ENCODE results near the gene TRAF3. TPM values are rescaled to one million over a fixed set of nuclear protein-coding genes. Genes with fewer than 3 reads are reported as not detected.

TRAF3 gene
- total RNA-seq, 1 donor from 2014 or later, result 14.0 TPM

DNA sequence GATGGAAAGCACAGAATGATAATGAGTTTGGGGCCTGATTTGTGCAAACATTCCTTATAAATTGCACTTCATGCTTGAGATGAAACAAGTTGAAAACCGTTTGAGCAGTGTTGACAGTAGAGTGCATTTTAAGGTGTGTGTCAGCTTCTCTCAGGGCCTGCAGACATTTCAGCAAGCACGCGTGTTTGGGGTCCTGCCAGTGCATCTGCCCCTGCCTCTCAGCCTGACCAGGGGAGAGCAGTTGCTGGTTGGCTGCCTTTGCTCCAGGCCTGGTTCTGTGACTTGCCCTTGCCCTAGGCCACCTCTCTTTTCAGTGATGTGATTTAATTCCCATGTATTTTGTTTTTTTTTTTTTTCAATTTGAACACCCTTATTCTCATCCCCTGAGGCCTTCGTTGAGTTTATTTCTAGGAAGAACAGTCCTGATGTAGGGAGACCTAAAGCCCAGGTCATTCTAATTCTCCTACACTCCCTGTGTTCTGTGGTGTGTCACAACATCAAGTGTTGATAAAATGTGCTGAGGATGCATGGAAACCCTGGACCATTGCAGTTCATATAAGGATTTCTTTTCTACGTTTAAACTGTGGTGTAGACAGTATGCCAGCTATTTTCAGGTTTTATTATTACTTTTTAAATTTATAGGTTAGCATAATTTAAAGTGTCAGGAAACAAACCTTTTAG, 105.1 kb downstream of the TRAF3 start:
- Histone ChIP-seq H3K4me1 (no peaks in the 10 kb centered on the region), H3K4me3 (no peak overlapping the region), H3K36me3 (peaks cover 0 to 18% of the 10 kb centered on the region in 2 donors), H3K9me3 (no peaks in the 10 kb centered on the region), H3K27me3 (no peaks in the 10 kb centered on the region), H3K27ac (no peak overlapping the region)
- no peak for DNase-seq (ENCODE audit: extremely low spot score in 2 of 2)
- intact Hi-C loops (cut with DNase I), result no loop called here
- no peak for TF ChIP-seq POLR2A (IDR thresholded peaks at IDR 0.05)
- TF ChIP-seq, protein P1, sequence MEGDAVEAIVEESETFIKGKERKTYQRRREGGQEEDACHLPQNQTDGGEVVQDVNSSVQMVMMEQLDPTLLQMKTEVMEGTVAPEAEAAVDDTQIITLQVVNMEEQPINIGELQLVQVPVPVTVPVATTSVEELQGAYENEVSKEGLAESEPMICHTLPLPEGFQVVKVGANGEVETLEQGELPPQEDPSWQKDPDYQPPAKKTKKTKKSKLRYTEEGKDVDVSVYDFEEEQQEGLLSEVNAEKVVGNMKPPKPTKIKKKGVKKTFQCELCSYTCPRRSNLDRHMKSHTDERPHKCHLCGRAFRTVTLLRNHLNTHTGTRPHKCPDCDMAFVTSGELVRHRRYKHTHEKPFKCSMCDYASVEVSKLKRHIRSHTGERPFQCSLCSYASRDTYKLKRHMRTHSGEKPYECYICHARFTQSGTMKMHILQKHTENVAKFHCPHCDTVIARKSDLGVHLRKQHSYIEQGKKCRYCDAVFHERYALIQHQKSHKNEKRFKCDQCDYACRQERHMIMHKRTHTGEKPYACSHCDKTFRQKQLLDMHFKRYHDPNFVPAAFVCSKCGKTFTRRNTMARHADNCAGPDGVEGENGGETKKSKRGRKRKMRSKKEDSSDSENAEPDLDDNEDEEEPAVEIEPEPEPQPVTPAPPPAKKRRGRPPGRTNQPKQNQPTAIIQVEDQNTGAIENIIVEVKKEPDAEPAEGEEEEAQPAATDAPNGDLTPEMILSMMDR (IDR thresholded peaks at IDR 0.05), result no peak
- no peak for TF ChIP-seq POLR2AphosphoS5 (IDR thresholded peaks at IDR 0.05; ENCODE audit: insufficient read depth in 1 of 2, low read depth in 1 of 2)

DNA sequence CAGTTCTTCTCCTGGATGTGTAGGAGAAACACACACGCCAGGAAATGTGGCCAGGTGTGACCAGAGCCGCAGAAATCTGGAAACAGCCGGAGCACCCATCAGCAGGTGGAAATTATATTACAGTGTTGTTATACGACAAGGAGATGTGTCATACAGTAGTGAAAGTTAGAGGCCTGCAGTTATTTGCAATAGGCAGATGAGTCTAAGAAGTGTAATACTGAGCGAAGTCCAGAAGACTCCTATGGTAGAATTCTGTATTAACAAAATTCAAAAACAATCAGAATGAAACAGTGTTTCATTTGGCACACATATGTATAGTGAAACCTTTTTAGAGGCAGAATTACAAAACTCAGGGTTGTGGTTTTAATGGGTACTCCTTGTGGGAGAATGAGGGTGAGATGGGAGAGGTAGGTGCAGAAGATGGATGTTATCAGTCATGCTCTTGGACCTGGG, 105.9 kb downstream of the TRAF3 start:
- TF ChIP-seq, protein P1 (IDR thresholded peaks at IDR 0.05), result no peak
- no peak for TF ChIP-seq POLR2A (IDR thresholded peaks at IDR 0.05)
- TF ChIP-seq POLR2AphosphoS5 (IDR thresholded peaks at IDR 0.05; ENCODE audit: insufficient read depth in 1 of 2, low read depth in 1 of 2), result no peak
- Histone ChIP-seq H3K27me3 (no peaks in the 10 kb centered on the region), H3K4me3 (no peak overlapping the region), H3K9me3 (no peaks in the 10 kb centered on the region), H3K36me3 (peaks cover 0 to 14% of the 10 kb centered on the region in 2 donors), H3K27ac (no peak overlapping the region), H3K4me1 (no peaks in the 10 kb centered on the region)
- intact Hi-C loops (cut with DNase I), result no loop called here
- DNase-seq (ENCODE audit: extremely low spot score in 2 of 2), result no peak

DNA sequence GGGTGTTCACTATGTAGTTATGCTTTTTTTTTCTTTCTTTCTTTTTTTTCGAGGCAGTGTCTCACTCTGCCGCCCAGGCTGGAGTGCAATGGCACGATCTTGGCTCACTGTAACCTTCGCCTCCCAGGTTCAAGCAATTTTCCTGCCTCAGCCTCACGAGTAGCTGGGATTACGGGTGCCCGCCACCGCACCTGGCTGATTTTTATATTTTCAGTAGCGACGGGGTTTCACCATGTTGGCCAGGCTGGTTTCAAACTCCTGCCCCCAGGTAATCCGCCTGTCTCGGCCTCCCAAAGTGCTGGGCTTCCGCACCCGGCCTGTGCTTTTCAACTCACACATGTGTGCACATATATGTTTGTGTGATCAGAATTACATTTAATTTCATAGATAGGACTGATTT, 106.3 kb downstream of the TRAF3 start:
- peaks cover 0 to 14% of the 10 kb centered on the region in 2 donors for H3K36me3 ChIP-seq
- DNase-seq (ENCODE audit: extremely low spot score in 2 of 2), result no peak
- no peak overlapping the region for H3K4me3 ChIP-seq
- no peaks in the 10 kb centered on the region for H3K4me1 ChIP-seq
- no peaks in the 10 kb centered on the region for H3K27me3 ChIP-seq
- H3K27ac ChIP-seq, result no peak overlapping the region
- no peaks in the 10 kb centered on the region for H3K9me3 ChIP-seq
- intact Hi-C loops (cut with DNase I), result no loop called here
- no peak for TF ChIP-seq POLR2A (IDR thresholded peaks at IDR 0.05)
- no peak for TF ChIP-seq POLR2AphosphoS5 (IDR thresholded peaks at IDR 0.05; ENCODE audit: insufficient read depth in 1 of 2, low read depth in 1 of 2)
- TF ChIP-seq, protein P1 (IDR thresholded peaks at IDR 0.05), result no peak

DNA sequence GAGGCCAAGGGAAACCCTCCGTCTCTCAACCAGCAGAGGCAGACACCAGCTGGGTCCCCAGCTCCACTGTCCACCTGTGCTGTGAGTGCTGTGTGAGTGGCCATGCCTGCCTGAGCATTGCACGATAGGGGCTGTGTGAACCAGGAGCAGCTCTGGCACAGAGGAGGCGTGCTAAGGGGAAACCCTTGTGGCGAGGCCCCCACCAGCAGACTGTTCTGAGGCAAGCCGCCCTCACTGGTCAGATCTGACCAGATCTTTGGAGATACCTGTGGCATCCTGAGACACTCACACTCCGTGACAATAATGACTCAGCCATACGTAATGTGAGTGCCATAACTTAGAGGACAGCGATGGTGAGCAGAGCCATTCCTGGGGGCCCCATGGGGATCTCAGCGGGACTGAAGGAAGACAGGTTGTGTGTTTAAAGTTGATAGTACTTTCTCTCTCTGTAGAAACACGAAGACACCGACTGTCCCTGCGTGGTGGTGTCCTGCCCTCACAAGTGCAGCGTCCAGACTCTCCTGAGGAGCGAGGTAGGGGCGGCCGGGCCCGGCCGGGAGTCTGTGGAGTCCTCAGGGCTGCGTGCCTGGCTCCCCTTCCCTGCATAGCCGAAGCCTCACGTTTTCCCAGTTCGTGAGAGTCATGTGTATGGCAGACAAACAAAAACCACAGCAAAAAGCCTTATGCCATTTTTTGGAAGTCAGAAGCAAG, 108.6 kb downstream of the TRAF3 start:
- peaks cover 0 to 14% of the 10 kb centered on the region in 2 donors for H3K36me3 ChIP-seq
- no peak for DNase-seq (ENCODE audit: extremely low spot score in 2 of 2)
- no peak overlapping the region for H3K4me3 ChIP-seq
- H3K9me3 ChIP-seq, result no peaks in the 10 kb centered on the region
- no peaks in the 10 kb centered on the region for H3K4me1 ChIP-seq
- H3K27ac ChIP-seq, result no peak overlapping the region
- H3K27me3 ChIP-seq, result no peaks in the 10 kb centered on the region
- intact Hi-C loops (cut with DNase I), result no loop called here
- TF ChIP-seq POLR2A (IDR thresholded peaks at IDR 0.05) (no peak), POLR2AphosphoS5 (IDR thresholded peaks at IDR 0.05; ENCODE audit: insufficient read depth in 1 of 2, low read depth in 1 of 2) (no peak)
- TF ChIP-seq, protein P1 (IDR thresholded peaks at IDR 0.05), result no peak

DNA sequence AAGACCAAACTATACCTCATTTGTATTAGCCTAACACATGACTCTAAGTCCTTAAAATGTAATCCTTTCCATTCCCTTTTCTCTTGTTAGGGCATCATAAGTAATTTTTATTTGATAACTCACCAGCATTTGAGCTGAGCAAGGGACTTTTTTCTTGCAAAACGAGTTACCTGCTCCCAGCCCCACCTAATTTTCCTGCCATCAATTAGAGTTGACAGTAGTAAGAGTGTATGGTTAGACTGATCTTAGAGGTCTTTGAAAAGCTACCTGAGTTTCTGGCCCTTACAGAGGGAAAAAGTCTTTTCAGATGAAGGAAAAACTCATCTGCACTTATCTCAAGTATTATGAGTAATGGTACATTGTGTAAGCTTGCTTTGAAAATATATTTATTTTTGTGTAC, 111.5 kb downstream of the TRAF3 start:
- intact Hi-C loops (cut with DNase I), result no loop called here
- peaks cover 0 to 10% of the 10 kb centered on the region in 2 donors for H3K36me3 ChIP-seq
- TF ChIP-seq POLR2AphosphoS5 (IDR thresholded peaks at IDR 0.05; ENCODE audit: insufficient read depth in 1 of 2, low read depth in 1 of 2) (no peak), POLR2A (IDR thresholded peaks at IDR 0.05) (no peak)
- TF ChIP-seq, protein P1 (IDR thresholded peaks at IDR 0.05), result no peak
- H3K9me3 ChIP-seq, result no peaks in the 10 kb centered on the region
- DNase-seq (ENCODE audit: extremely low spot score in 2 of 2), result no peak
- H3K27me3 ChIP-seq, result no peaks in the 10 kb centered on the region
- no peaks in the 10 kb centered on the region for H3K4me1 ChIP-seq
- no peak overlapping the region for H3K27ac ChIP-seq
- no peak overlapping the region for H3K4me3 ChIP-seq
